Large intestine (tissue), 3 donors: ENCODE results near the gene MYBPC3. TPM values are rescaled to one million over a fixed set of nuclear protein-coding genes. Genes with fewer than 3 reads are reported as not detected.

Experiments
- DNase-seq, 2 donors: peaks; one replicate each; pipeline versions ENCODE4 v3.0.0 to v3.0.0-alpha.2; 2013
- H3K27ac ChIP-seq: one replicate; pipeline ENCODE4 v1.5.1; 2013; ENCODE audit warnings: low read length
- H3K27me3 ChIP-seq: 2 replicates; pipeline ENCODE4 v1.6.1; 2013; ENCODE audit warnings: low read length; ENCODE audit not compliant: control insufficient read depth, insufficient read depth
- H3K36me3 ChIP-seq: 2 replicates; pipeline ENCODE4 v1.6.1; 2013; ENCODE audit warnings: low read length; ENCODE audit not compliant: control insufficient read depth, insufficient read depth
- H3K4me1 ChIP-seq: one replicate; pipeline ENCODE4 v1.6.1; 2013; ENCODE audit warnings: low read length; ENCODE audit not compliant: control insufficient read depth, insufficient read depth
- H3K4me3 ChIP-seq: one replicate; pipeline ENCODE4 v1.5.1; 2013; ENCODE audit warnings: low read length
- H3K9me3 ChIP-seq: one replicate; pipeline ENCODE4 v1.6.1; 2013; ENCODE audit warnings: mild to moderate bottlenecking, low read depth, low read length, moderate library complexity; ENCODE audit not compliant: control insufficient read depth
- WGBS: methylation state at CpG from one replicate; pipeline ENCODE4 v1.1.5; 2013; ENCODE audit warnings: low lambda C conversion rate; ENCODE audit not compliant: insufficient coverage; 5-methylcytosine and 5-hydroxymethylcytosine counted together
- polyA plus RNA-seq: library from polyadenylated mRNA; unstranded; fragments of 120-200 nt; gene quantifications from one replicate; pipeline ENCODE4 v1.2.1, GENCODE V29; 2013

MYBPC3 gene
- polyA plus RNA-seq, 1 donor, result 0.01 TPM

DNA sequence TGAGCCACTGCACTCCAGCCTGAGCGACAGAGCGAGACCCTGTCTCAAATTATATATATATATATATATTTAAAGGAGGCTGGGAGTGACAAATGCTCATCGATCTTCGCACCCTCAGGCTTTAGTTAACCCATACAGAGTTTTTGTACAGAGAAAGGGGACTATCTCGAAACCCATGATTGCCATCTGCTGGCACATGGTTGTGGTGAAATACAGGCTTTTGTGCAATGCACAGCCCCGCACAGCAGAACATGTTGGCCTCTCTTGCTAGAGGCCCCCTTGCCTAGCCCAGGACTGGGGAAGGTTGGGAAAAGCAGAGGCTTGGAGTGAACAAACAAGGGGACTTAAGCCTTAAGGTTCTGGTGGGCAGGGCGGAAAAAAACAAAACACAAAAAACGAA is 3.6 kb downstream of the MYBPC3 start:
- WGBS, result no CpG with 5 or more reads among the region's 8 CpGs

DNA sequence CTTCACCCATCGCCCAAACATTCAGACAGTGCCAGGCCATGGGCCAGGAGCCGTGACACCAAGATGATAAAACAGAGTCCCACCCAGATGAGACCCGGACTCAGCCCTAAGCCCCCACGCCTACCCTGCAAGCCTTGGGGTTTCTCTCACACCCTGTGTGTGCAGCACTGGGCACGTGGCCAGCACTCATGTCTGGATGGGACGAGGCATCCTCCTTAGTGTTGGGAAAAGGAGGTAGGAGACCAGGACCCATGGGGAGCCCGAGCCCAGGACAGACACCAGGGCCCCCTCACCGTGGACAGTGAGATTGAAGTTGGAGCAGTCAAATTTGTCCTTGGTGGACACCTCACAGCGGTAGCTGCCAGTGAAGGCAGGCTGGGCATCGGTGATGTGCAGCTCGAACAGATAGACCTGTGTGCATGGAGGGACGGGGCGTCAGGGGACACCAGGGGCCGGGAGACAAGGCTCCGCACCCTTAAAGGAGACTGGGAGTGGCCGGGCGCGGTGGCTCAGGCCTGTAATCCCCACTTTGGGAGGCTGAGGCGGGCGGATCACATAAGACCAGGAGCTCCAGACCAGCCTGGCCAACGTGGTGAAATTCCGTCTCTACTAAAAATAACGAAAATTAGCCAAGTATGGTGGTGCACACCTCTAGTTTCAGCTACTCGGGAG is 4.2 kb downstream of the MYBPC3 start:
- WGBS, result no CpG with 5 or more reads among the region's 24 CpGs
- H3K27me3 ChIP-seq, result no peaks in the 10 kb centered on the region
- no peak overlapping the region for H3K4me3 ChIP-seq
- H3K27ac ChIP-seq, result no peak overlapping the region
- H3K9me3 ChIP-seq, result no peaks in the 10 kb centered on the region
- H3K4me1 ChIP-seq, result no peaks in the 10 kb centered on the region
- no peak for DNase-seq
- H3K36me3 ChIP-seq, result no peaks in the 10 kb centered on the region

More for the DNA sequence above, 3.6 kb downstream of the MYBPC3 start:
- no peaks in the 10 kb centered on the region for H3K4me1 ChIP-seq
- H3K9me3 ChIP-seq, result no peaks in the 10 kb centered on the region
- H3K27ac ChIP-seq, result no peak overlapping the region
- H3K4me3 ChIP-seq, result no peak overlapping the region
- H3K36me3 ChIP-seq, result no peaks in the 10 kb centered on the region
- DNase-seq, result no peak
- no peaks in the 10 kb centered on the region for H3K27me3 ChIP-seq

DNA sequence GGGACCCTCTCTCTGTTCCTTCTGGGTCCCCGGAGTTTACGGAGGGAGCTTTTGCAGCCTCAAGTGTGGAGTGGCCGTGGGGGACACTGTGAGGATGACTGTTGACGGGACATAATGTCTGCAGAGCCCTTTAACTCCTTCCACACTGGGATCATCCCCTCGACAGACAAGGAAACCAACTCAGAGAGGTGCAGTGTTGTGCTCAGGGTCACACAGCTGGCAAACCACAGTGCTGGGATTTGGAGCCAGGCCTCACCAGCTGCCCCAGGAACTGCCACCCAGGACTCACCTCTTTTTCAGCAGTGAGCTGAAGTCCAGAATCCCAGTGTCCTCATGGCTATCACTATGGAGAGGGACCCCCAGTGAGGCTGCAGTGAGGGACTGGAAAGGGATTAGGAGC is 5.4 kb downstream of the MYBPC3 start:
- WGBS, result no CpG with 5 or more reads among the region's 5 CpGs
- H3K27ac ChIP-seq, result no peak overlapping the region
- H3K27me3 ChIP-seq, result no peaks in the 10 kb centered on the region
- no peak for DNase-seq
- H3K36me3 ChIP-seq, result no peaks in the 10 kb centered on the region
- H3K9me3 ChIP-seq, result no peaks in the 10 kb centered on the region
- no peak overlapping the region for H3K4me3 ChIP-seq
- no peaks in the 10 kb centered on the region for H3K4me1 ChIP-seq

DNA sequence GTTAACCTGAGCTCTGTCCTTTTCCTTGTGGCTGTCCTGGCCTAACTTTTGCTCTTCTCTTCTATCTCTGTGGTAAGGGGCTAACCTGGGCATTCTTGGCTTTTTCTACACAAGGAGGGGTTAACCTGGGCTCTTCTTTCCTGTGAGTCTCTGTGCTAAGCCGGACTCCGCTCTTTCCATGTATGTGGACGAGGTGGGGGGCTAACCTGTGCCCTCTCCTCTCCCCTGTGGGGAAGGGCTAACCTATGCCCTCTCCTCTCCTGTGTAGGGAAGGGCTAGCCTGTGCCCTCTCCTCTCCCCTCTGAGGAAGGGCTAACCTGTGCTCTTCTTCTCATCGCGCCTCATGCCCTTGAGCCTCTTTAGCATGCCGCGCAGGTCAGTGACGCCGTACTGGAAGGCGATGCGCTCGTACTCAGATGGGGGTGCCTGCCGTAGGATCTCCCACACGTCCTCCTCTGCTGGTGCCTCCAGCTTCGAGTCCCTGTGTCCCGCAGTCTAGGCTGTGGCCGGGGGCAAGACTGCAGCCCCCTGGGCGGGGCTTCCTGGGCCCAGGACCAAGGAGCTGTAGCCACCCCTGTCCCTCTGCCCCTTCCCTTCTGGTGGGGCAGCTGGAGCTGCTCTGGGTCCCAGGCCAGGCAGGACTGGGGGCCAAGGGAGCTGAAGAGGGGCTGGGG is 6.5 kb downstream of the MYBPC3 start:
- H3K27me3 ChIP-seq, result no peaks in the 10 kb centered on the region
- no peak for DNase-seq
- H3K9me3 ChIP-seq, result no peaks in the 10 kb centered on the region
- 100% methylated on average over 6 of the region's 18 CpGs for WGBS
- no peaks in the 10 kb centered on the region for H3K4me1 ChIP-seq
- no peaks in the 10 kb centered on the region for H3K36me3 ChIP-seq
- H3K4me3 ChIP-seq, result no peak overlapping the region
- H3K27ac ChIP-seq, result no peak overlapping the region

DNA sequence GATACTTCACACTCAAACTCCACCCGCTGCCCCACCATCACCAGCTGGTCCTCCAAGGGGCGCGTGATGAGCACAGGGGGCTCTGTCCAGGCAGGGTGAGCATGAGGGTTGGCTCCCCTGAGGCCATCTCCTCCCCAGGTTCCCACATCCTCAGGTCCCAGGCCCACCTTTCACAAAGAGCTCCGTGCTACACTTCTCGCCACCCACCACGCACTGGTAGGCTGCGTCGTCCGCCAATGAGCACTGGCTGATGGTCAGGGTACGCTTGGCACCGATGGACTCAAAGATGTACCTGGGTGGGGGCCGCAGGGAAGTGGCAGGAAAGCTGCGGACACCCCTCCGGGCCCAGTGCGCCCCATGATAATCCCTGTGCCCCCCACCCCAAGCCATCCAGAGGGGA is 9.6 kb downstream of the MYBPC3 start:
- no peak for DNase-seq
- H3K4me3 ChIP-seq, result no peak overlapping the region
- no peaks in the 10 kb centered on the region for H3K9me3 ChIP-seq
- H3K27me3 ChIP-seq, result no peaks in the 10 kb centered on the region
- no peak overlapping the region for H3K27ac ChIP-seq
- no peaks in the 10 kb centered on the region for H3K36me3 ChIP-seq
- H3K4me1 ChIP-seq, result no peaks in the 10 kb centered on the region
- WGBS, result no CpG with 5 or more reads among the region's 15 CpGs

DNA sequence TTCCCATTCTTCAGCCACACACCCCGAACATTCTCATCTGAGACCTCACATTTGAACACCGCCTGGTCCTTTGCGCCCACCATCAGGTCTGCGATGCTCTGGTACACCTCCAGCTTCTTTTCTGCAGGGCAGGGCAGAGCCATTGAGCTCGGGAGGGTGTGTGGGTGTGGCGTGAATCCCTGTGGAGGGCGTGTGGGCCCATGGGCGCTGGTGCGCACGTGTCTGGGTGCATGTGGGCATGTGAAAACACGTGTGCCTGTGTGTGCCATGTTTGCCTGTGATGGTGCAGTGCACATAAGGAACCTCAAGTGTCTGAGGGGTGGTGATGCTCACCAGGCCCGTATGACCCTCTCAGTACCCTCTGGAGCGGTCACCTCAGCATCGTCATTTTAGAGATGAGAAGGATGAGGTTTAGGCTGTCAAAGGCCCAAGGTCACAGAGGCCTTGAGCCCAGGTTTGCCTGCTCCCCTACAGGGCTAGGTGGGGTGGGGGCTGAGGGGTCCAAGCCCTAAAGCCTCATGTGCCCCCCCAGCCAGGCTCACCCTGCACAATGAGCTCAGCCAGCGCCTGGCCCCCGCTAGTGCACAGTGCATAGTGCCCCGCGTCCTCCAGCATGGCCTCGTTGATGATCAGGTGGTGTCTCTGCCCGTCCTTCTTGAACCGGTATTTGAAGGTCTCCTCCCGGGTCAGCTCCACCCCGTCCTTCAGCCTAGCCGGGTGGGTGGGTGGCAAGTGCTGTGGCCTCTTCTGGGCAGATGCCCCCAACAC is 10.3 kb downstream of the MYBPC3 start:
- Histone ChIP-seq H3K27ac (no peak overlapping the region), H3K4me1 (no peaks in the 10 kb centered on the region), H3K27me3 (no peaks in the 10 kb centered on the region), H3K36me3 (no peaks in the 10 kb centered on the region), H3K4me3 (no peak overlapping the region), H3K9me3 (no peaks in the 10 kb centered on the region)
- WGBS, result no CpG with 5 or more reads among the region's 24 CpGs
- no peak for DNase-seq

GRCh38 chr11:47340980-47341775 is 11.3 kb downstream of the MYBPC3 start:
- Histone ChIP-seq H3K36me3 (no peaks in the 10 kb centered on the region), H3K4me3 (no peak overlapping the region), H3K9me3 (no peaks in the 10 kb centered on the region), H3K27me3 (no peaks in the 10 kb centered on the region), H3K27ac (no peak overlapping the region), H3K4me1 (no peaks in the 10 kb centered on the region)
- DNase-seq, result no peak
- 83% methylated on average over 1 of the region's 18 CpGs for WGBS

GRCh38 chr11:47340010-47340409 is 12.5 kb downstream of the MYBPC3 start:
- no peak for DNase-seq
- Histone ChIP-seq H3K9me3 (no peaks in the 10 kb centered on the region), H3K4me1 (no peaks in the 10 kb centered on the region), H3K27me3 (no peaks in the 10 kb centered on the region), H3K27ac (no peak overlapping the region), H3K36me3 (no peaks in the 10 kb centered on the region), H3K4me3 (no peak overlapping the region)
- 60% methylated on average over 1 of the region's 9 CpGs for WGBS

- no peaks in the 10 kb centered on the region for H3K36me3 ChIP-seq
- WGBS, result no CpG with 5 or more reads among the region's 27 CpGs
- no peaks in the 10 kb centered on the region for H3K4me1 ChIP-seq
- H3K4me3 ChIP-seq, result no peak overlapping the region
- H3K27me3 ChIP-seq, result no peaks in the 10 kb centered on the region
- no peaks in the 10 kb centered on the region for H3K9me3 ChIP-seq
- DNase-seq, result no peak
- no peak overlapping the region for H3K27ac ChIP-seq
These were observed 13.9 kb downstream of the MYBPC3 start for GRCh38 chr11:47338396-47339241.
